K562 (cell line): ENCODE data around the gene POLG. TPM values are rescaled to one million over a fixed set of nuclear protein-coding genes. Genes with fewer than 3 reads are reported as not detected.

Source experiments
- CREM ChIP-seq: IDR thresholded peaks from 2 replicates; pipeline ENCODE4 v1.6.1; 2014; ENCODE audit warnings: antibody characterized with exemption, low read depth
- CXXC5 ChIP-seq: fragments of 250-450 bp; sonication (Bioruptor Pico); IDR thresholded peaks from 2 replicates; pipeline ENCODE4 v1.8.0; 2022; ENCODE audit warnings: inconsistent platforms, mild to moderate bottlenecking, moderate library complexity
- EP400 ChIP-seq: fragments of 450-650 bp; IDR thresholded peaks from 2 replicates; pipeline ENCODE4 v1.6.1; 2017; ENCODE audit warnings: antibody characterized with exemption, mild to moderate bottlenecking, moderate library complexity
- HNRNPLL ChIP-seq: fragments of 200-400 bp; formaldehyde crosslinking; IDR thresholded peaks from 2 replicates; pipeline ENCODE4 v1.6.1; 2017; ENCODE audit warnings: low read length, low read depth, mild to moderate bottlenecking; ENCODE audit not compliant: poor library complexity, severe bottlenecking
- JUND ChIP-seq, 2 experiments: IDR thresholded peaks; 2 replicates in 1 of 2; 3 replicates in 1 of 2; pipeline ENCODE4 v1.6.1; 2011; ENCODE audit warnings: borderline replicate concordance in 2 of 2, low read depth in 2 of 2, low read length in 2 of 2, improper control_type of control experiment in 1 of 2, missing biosample characterization in 1 of 2, missing genetic modification characterization in 1 of 2, missing genetic modification reagents in 1 of 2
- MAX ChIP-seq: sonication (generic); formaldehyde crosslinking; IDR thresholded peaks from 2 replicates; pipeline ENCODE4 v1.9.0; 2022; ENCODE audit warnings: mild to moderate bottlenecking, missing genetic modification reagents
- polyA plus RNA-seq, 8 experiments: library from polyadenylated mRNA; depleted of rRNA in 4 of 8; stranded (reverse) in 5 of 8; unstranded in 3 of 8; fragments of >200 nt; fragmentation: Nextera tagmentation in 2 of 8; fragmentation: Illumina TruSeq in 1 of 8; extraction: Ambion mirVana in 2 of 8; extraction: Trizol in 1 of 8; gene quantifications; 2 replicates each; pipeline versions ENCODE4 v1.2.1 to v1.2.3, GENCODE V29; 2011 to 2014; ENCODE audit warnings: inconsistent platforms in 1 of 8, missing spikeins in 1 of 8
- total RNA-seq, 7 experiments: library from RNA; depleted of rRNA in 6 of 7; stranded (reverse); fragments of >200 nt in 6 of 7; fragmentation: Illumina TruSeq in 2 of 7; extraction: Trizol in 2 of 7; gene quantifications; 2 replicates each; pipeline versions ENCODE4 v1.2.1 to v1.2.3, GENCODE V29; 2011 to 2021; ENCODE audit warnings: low replicate concordance in 1 of 7
- TF ChIP-seq, protein P1 (sequence below), 2 experiments: fragments of 450-650 bp; formaldehyde crosslinking in 1 of 2; IDR thresholded peaks; 2 replicates each; pipeline versions ENCODE4 v1.4.0 to v1.6.1; 2014 to 2020; ENCODE audit warnings: mild to moderate bottlenecking in 2 of 2, borderline replicate concordance in 1 of 2, low read depth in 1 of 2

Gene POLG
- total and polyA plus RNA-seq, 9 of the 15 experiments (the other 6 are each of a cell fraction or from before 2014, with no cell fraction given) = 15.2 to 83.8 (median 38.6) TPM

DNA sequence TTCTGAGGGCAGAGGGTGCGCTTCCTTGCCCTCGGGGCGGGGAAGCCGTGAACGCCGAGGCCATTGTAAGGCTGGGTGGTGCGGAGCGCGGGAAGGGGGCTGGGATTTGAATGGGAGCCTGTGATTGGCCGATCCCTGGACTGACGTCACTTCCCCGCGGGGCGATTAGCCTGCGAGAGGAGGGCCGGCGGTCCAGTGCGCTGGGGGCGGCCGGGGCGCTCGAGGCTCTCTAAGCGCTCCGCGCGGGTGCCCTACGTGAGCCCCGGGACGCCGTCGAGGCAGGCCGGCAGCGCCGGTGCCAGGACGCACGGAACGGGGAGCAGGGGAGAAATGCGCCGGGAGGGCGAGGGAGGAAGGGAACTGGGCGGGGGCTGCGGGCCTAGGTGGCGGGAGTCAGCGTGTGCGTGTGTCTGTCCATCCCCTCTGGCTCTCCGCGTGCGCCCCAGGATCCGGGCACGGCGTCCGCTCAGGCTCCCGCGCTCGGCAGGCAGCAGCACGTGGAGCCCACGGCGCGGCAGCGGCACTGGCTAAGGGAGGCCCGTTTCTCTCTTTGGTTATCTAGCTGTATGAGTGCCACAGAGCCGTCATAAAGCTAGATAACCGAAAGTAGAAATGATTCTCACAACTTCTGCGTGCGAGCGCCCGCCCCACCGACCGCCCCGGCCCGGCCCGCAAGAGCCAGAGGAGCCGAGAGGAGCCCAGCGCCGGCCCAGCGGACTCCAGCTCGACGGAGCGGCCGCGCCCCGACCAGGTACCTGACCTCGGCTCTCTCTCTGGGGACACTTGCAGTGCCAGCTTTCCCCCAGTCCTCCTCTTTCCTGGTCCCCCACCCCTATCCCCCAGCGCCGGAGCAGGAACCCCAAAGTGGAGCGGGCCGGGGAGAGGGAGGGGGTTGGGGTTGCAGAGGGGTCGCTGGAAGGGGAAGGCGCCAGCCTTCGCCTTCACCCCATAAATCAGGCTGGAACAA is 33.1 kb upstream of the POLG start (continued):
- TF ChIP-seq, protein P1, sequence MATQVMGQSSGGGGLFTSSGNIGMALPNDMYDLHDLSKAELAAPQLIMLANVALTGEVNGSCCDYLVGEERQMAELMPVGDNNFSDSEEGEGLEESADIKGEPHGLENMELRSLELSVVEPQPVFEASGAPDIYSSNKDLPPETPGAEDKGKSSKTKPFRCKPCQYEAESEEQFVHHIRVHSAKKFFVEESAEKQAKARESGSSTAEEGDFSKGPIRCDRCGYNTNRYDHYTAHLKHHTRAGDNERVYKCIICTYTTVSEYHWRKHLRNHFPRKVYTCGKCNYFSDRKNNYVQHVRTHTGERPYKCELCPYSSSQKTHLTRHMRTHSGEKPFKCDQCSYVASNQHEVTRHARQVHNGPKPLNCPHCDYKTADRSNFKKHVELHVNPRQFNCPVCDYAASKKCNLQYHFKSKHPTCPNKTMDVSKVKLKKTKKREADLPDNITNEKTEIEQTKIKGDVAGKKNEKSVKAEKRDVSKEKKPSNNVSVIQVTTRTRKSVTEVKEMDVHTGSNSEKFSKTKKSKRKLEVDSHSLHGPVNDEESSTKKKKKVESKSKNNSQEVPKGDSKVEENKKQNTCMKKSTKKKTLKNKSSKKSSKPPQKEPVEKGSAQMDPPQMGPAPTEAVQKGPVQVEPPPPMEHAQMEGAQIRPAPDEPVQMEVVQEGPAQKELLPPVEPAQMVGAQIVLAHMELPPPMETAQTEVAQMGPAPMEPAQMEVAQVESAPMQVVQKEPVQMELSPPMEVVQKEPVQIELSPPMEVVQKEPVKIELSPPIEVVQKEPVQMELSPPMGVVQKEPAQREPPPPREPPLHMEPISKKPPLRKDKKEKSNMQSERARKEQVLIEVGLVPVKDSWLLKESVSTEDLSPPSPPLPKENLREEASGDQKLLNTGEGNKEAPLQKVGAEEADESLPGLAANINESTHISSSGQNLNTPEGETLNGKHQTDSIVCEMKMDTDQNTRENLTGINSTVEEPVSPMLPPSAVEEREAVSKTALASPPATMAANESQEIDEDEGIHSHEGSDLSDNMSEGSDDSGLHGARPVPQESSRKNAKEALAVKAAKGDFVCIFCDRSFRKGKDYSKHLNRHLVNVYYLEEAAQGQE (IDR thresholded peaks at IDR 0.05; ENCODE audit: borderline replicate concordance) = no peak
- TF ChIP-seq, protein P1 (CRISPR knock-in tag; IDR thresholded peaks at IDR 0.05; ENCODE audit: low read depth) = 0 out of 2 replicates have a peak, but pooled peaks have one; percentile 43
- TF ChIP-seq EP400 = no peak
- peak; percentile 83 for TF ChIP-seq CREM
- peak; percentile 38; the same call in 1 of the 2 replicates for TF ChIP-seq CXXC5
- peak; percentile 55; the same call in 1 of the 2 replicates for TF ChIP-seq MAX
- TF ChIP-seq JUND (IDR thresholded peaks at IDR 0.05; ENCODE audit: borderline replicate concordance, low read depth, low read length) = 0 out of 2 replicates have a peak, but pooled peaks have one; percentile 27
- TF ChIP-seq JUND (tag; IDR thresholded peaks at IDR 0.05; ENCODE audit: borderline replicate concordance, low read depth, low read length) = no peak
- TF ChIP-seq HNRNPLL = peak; percentile 60
